AG04450 (cell line): ENCODE results near the gene SPON1. TPM values are rescaled to one million over a fixed set of nuclear protein-coding genes. Genes with fewer than 3 reads are reported as not detected.
A peak's percentile ranks its signal among the peaks of the same experiment; 100 is the strongest.

Experiments
- CTCF ChIA-PET: fragments of 300-600, 350-600 bp; formaldehyde crosslinking; extraction: SDS; loops from one replicate; lab custom pipeline; 2022; ENCODE audit warnings: antibody characterized with exemption, inconsistent platforms; lab: Charles Lee
- POLR2A ChIA-PET: fragments of 350-600 bp; formaldehyde crosslinking; extraction: SDS; loops from one replicate; lab custom pipeline; 2021; ENCODE audit warnings: antibody characterized with exemption, inconsistent platforms; lab: Yijun Ruan, JAX
- DNase-seq: peaks from one replicate; pipeline ENCODE4 v3.0.0-alpha.2; 2011; ENCODE audit warnings: low read depth, low spot score
- H3K27ac ChIP-seq: one replicate; pipeline ENCODE4 v1.5.1; 2012; ENCODE audit warnings: low read depth, low read length, control low read depth
- H3K27me3 ChIP-seq: one replicate; pipeline ENCODE4 v1.6.0; 2012; ENCODE audit warnings: low read length; ENCODE audit not compliant: control insufficient read depth, insufficient read depth
- H3K4me3 ChIP-seq: 2 replicates; pipeline ENCODE4 v1.5.1; 2011; ENCODE audit warnings: mild to moderate bottlenecking, low read depth, low read length, control low read depth
- H3K9me3 ChIP-seq: 2 replicates; pipeline ENCODE4 v1.5.1; 2012; ENCODE audit warnings: low read length; ENCODE audit not compliant: control insufficient read depth, insufficient read depth
- polyA plus RNA-seq: library from polyadenylated mRNA; depleted of rRNA; stranded (reverse); fragments of >200 nt; gene quantifications from 2 replicates; pipeline ENCODE4 v1.2.3, GENCODE V29; 2011
- TF ChIP-seq, protein P1 (sequence below): IDR thresholded peaks from 2 replicates; pipeline ENCODE4 v1.5.1; 2011; ENCODE audit warnings: low read depth, low read length, control low read depth, inconsistent platforms

The SPON1 gene
- polyA plus RNA-seq, 1 experiment, result 0.53 TPM

GRCh38 chr11:14300661-14301304, 338.3 kb downstream of the SPON1 start:
- H3K27ac ChIP-seq, result no peak overlapping the region
- POLR2A ChIA-PET, result interaction anchor here (0.8 to 1.1 kb wide), 5 partner anchors 12 to 160 kb away, joined by 3 to 4 read pairs (median 3); no protein-coding TSS in a partner anchor

GRCh38 chr11:14304601-14305000, 342.1 kb downstream of the SPON1 start:
- no peak overlapping the region for H3K27ac ChIP-seq
- no peaks in the 10 kb centered on the region for H3K27me3 ChIP-seq
- H3K9me3 ChIP-seq, result no peaks in the 10 kb centered on the region
- ChIA-PET POLR2A (interaction anchor here (0.6 kb wide), 1 partner anchor 56 kb away, joined by 3 read pairs; no protein-coding TSS in a partner anchor), CTCF (interaction anchor here (1.0 to 10.4 kb wide), 5 partner anchors 9 to 151 kb away, joined by 3 to 273 read pairs (median 3); no protein-coding TSS in a partner anchor)
- no peak for DNase-seq
- TF ChIP-seq, protein P1, sequence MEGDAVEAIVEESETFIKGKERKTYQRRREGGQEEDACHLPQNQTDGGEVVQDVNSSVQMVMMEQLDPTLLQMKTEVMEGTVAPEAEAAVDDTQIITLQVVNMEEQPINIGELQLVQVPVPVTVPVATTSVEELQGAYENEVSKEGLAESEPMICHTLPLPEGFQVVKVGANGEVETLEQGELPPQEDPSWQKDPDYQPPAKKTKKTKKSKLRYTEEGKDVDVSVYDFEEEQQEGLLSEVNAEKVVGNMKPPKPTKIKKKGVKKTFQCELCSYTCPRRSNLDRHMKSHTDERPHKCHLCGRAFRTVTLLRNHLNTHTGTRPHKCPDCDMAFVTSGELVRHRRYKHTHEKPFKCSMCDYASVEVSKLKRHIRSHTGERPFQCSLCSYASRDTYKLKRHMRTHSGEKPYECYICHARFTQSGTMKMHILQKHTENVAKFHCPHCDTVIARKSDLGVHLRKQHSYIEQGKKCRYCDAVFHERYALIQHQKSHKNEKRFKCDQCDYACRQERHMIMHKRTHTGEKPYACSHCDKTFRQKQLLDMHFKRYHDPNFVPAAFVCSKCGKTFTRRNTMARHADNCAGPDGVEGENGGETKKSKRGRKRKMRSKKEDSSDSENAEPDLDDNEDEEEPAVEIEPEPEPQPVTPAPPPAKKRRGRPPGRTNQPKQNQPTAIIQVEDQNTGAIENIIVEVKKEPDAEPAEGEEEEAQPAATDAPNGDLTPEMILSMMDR, result no peak
- no peak overlapping the region for H3K4me3 ChIP-seq

More at GRCh38 chr11:14300661-14301304, 338.3 kb downstream of the SPON1 start:
- CTCF ChIA-PET, result interaction anchor here (0.6 to 10.4 kb wide), 34 partner anchors 7 to 1571 kb away, joined by 3 to 273 read pairs (median 4); no protein-coding TSS in a partner anchor
- Histone ChIP-seq H3K4me3 (no peak overlapping the region), H3K9me3 (no peaks in the 10 kb centered on the region), H3K27me3 (no peaks in the 10 kb centered on the region)
- TF ChIP-seq, protein P1, result peak; percentile 87
- no peak for DNase-seq

DNA sequence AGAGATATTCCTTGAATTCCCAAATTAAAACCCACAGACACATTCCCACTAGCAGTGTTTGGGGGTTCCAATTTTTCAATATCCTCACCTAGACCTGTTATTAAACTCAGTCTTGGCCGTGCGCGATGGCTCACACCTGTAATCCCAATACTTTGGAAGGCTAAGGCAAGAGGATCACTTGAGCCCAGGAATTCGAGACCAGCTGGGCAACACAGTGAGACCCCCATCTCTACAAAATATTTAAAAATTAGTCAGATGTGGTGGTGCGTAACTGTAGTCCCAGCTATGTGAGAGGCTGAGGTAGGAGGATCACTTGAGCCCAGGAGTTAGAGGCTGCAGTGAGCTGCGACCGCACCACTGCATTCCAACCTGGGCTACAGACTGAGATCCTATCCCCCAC, 343.1 kb downstream of the SPON1 start:
- ChIA-PET CTCF (interaction anchor here (10.4 kb wide), 1 partner anchor 150 kb away, joined by 273 read pairs; no protein-coding TSS in a partner anchor), POLR2A (no interaction called here)
- TF ChIP-seq, protein P1, result no peak
- no peak for DNase-seq
- no peak overlapping the region for H3K4me3 ChIP-seq
- no peaks in the 10 kb centered on the region for H3K27me3 ChIP-seq
- no peak overlapping the region for H3K27ac ChIP-seq
- no peaks in the 10 kb centered on the region for H3K9me3 ChIP-seq

GRCh38 chr11:14306481-14306880, 344.0 kb downstream of the SPON1 start:
- no peak for DNase-seq
- CTCF ChIA-PET, result interaction anchor here (10.4 kb wide), 1 partner anchor 149 kb away, joined by 273 read pairs; no protein-coding TSS in a partner anchor
- POLR2A ChIA-PET, result no interaction called here

More at GRCh38 chr11:14306481-14306880, 344.0 kb downstream of the SPON1 start:
- TF ChIP-seq, protein P1, result no peak
- H3K27me3 ChIP-seq, result no peaks in the 10 kb centered on the region
- no peak overlapping the region for H3K4me3 ChIP-seq
- H3K27ac ChIP-seq, result no peak overlapping the region
- no peaks in the 10 kb centered on the region for H3K9me3 ChIP-seq
